Heart left ventricle (tissue), 13 donors: Measurements from ENCODE around the gene NAT8L.

ENCODE experiments used
- CTCF ChIP-seq, 12 donors: fragments of 200-600 bp; sonication (generic) in 4 of 12; IDR thresholded peaks; one replicate each; pipeline versions ENCODE4 v1.5.0 to v1.8.0; 2018 to 2022; ENCODE audit warnings: antibody characterized with exemption in 12 of 12, mild to moderate bottlenecking in 5 of 12
- POLR2A ChIP-seq, 2 donors: fragments of 450-650 bp; IDR thresholded peaks; one replicate each; pipeline ENCODE4 v1.6.1; 2017; ENCODE audit warnings: antibody characterized with exemption in 2 of 2, mild to moderate bottlenecking in 2 of 2, moderate library complexity in 2 of 2
- donor health status: ischemic (EF 13 %, LVEDD 7.1; RV severe dilation, severe dysfunction).
- donor health status: DM: no; HTN: yes; CAD: no.
- donor health status: DM: no; HTN: no; CAD: no.
- donor health status: ischemic (EF 25% LVEDD 6.9; RV normal size, moderate dysfunction).
- donor health status: ischemic (EF 25% LVEDD 5.7; RV mildly dilated, moderate dysfunction).
- donor health status: ischemic (EF 35%, LVEDD 5.7; RV mildly dilated, moderate dysfunction).
- donor health status: nonischemic (EF 11% LVEDD 7.7; RV severe dilation, severe dysfunction).
- donor health status: DM: yes; HTN: yes; CAD: no.
- donor health status: PGD.
- donor health status: ischemic (EF 29% LVEDD 5.4; RV normal size, mild dysfunction).
- donor health status: nonischemic (EF 23%, LVEDD 6.1; RV moderate dilation, normal function).

GRCh38 chr4:2054217-2054616 lies 4.9 kb upstream of the NAT8L start:
- TF ChIP-seq CTCF (IDR thresholded peaks at IDR 0.05) (no peak), POLR2A (IDR thresholded peaks at IDR 0.05) (no peak)
